ENCODE results near the gene CPNE7.

Gene CPNE7

GRCh38 chr16:89595330-89596060 is 19.9 kb downstream of the CPNE7 start:
- no peaks in the 10 kb centered on the region for H3K36me3 Mint-ChIP-seq
- peaks cover 3% of the 10 kb centered on the region for H3K27me3 Mint-ChIP-seq
- H3K4me1 Mint-ChIP-seq, result peaks cover 18% of the 10 kb centered on the region
- no peak overlapping the region for H3K4me3 Mint-ChIP-seq
- CTCF ChIA-PET, result no interaction called here
- no peak overlapping the region for H3K27ac Mint-ChIP-seq
- DNase-seq, result no peak
- H3K9me3 Mint-ChIP-seq, result no peaks in the 10 kb centered on the region

GRCh38 chr16:89596061-89596689 is 20.6 kb downstream of the CPNE7 start:
- CTCF ChIA-PET, result no interaction called here
- no peak for DNase-seq
- Mint-ChIP-seq H3K4me3 (no peak overlapping the region), H3K27ac (no peak overlapping the region), H3K4me1 (peaks cover 18% of the 10 kb centered on the region), H3K36me3 (no peaks in the 10 kb centered on the region), H3K9me3 (no peaks in the 10 kb centered on the region), H3K27me3 (peaks cover 8% of the 10 kb centered on the region)

- DNase-seq, result no peak
- Mint-ChIP-seq H3K27ac (no peak overlapping the region), H3K4me1 (peaks cover 18% of the 10 kb centered on the region), H3K4me3 (no peak overlapping the region), H3K36me3 (no peaks in the 10 kb centered on the region), H3K27me3 (peaks cover 11% of the 10 kb centered on the region), H3K9me3 (no peaks in the 10 kb centered on the region)
- CTCF ChIA-PET, result no interaction called here
Observed at GRCh38 chr16:89596957-89597649, 21.5 kb downstream of the CPNE7 start.

GRCh38 chr16:89598199-89598598 is 22.6 kb downstream of the CPNE7 start:
- peaks cover 22% of the 10 kb centered on the region for H3K27me3 Mint-ChIP-seq
- CTCF ChIA-PET, result no interaction called here
- H3K27ac Mint-ChIP-seq, result no peak overlapping the region
- H3K4me3 Mint-ChIP-seq, result no peak overlapping the region
- DNase-seq, result peak; percentile 38
- H3K4me1 Mint-ChIP-seq, result peaks cover 27% of the 10 kb centered on the region
- no peaks in the 10 kb centered on the region for H3K9me3 Mint-ChIP-seq
- no peaks in the 10 kb centered on the region for H3K36me3 Mint-ChIP-seq

- H3K27me3 Mint-ChIP-seq, result peaks cover 23% of the 10 kb centered on the region
- no peaks in the 10 kb centered on the region for H3K9me3 Mint-ChIP-seq
- peak; percentile 48 for DNase-seq
- no peak overlapping the region for H3K27ac Mint-ChIP-seq
- CTCF ChIA-PET, result interaction anchor here (0.6 to 1.4 kb wide), 5 partner anchors 9 to 125 kb away, joined by 3 to 4 read pairs (median 3); no protein-coding TSS in a partner anchor
- no peak overlapping the region for H3K4me3 Mint-ChIP-seq
- no peaks in the 10 kb centered on the region for H3K36me3 Mint-ChIP-seq
- peaks cover 16% of the 10 kb centered on the region for H3K4me1 Mint-ChIP-seq
Observed at GRCh38 chr16:89599451-89599858, 23.9 kb downstream of the CPNE7 start.

GRCh38 chr16:89599902-89600301 is 24.3 kb downstream of the CPNE7 start:
- no peaks in the 10 kb centered on the region for H3K9me3 Mint-ChIP-seq
- CTCF ChIA-PET, result interaction anchor here (0.6 to 1.4 kb wide), 8 partner anchors 9 to 124 kb away, joined by 3 to 6 read pairs (median 4); no protein-coding TSS in a partner anchor

GRCh38 chr16:89600427-89600826 is 24.9 kb downstream of the CPNE7 start:
- Mint-ChIP-seq H3K9me3 (no peaks in the 10 kb centered on the region), H3K4me1 (peaks cover 14% of the 10 kb centered on the region), H3K4me3 (no peak overlapping the region), H3K27me3 (peaks cover 23% of the 10 kb centered on the region), H3K27ac (peak overlapping the region; percentile 49), H3K36me3 (no peaks in the 10 kb centered on the region)
- CTCF ChIA-PET, result interaction anchor here (0.6 to 1.4 kb wide), 7 partner anchors 9 to 124 kb away, joined by 3 to 6 read pairs (median 4); no protein-coding TSS in a partner anchor
- no peak for DNase-seq

More at GRCh38 chr16:89599902-89600301, 24.3 kb downstream of the CPNE7 start:
- Mint-ChIP-seq H3K36me3 (no peaks in the 10 kb centered on the region), H3K27me3 (peaks cover 23% of the 10 kb centered on the region), H3K4me3 (no peak overlapping the region), H3K27ac (no peak overlapping the region), H3K4me1 (peaks cover 14% of the 10 kb centered on the region)
- DNase-seq, result no peak

- H3K36me3 Mint-ChIP-seq, result no peaks in the 10 kb centered on the region
- CTCF ChIA-PET, result interaction anchor here (1.4 to 2.1 kb wide), 2 partner anchors 10 to 14 kb away, joined by 4 to 6 read pairs; no protein-coding TSS in a partner anchor
- no peak for DNase-seq
- no peak overlapping the region for H3K27ac Mint-ChIP-seq
- H3K27me3 Mint-ChIP-seq, result peaks cover 27% of the 10 kb centered on the region
- no peak overlapping the region for H3K4me3 Mint-ChIP-seq
- H3K9me3 Mint-ChIP-seq, result no peaks in the 10 kb centered on the region
- H3K4me1 Mint-ChIP-seq, result peaks cover 12% of the 10 kb centered on the region
Observed at GRCh38 chr16:89600956-89601355, 25.4 kb downstream of the CPNE7 start.

GRCh38 chr16:89601906-89602272 is 26.3 kb downstream of the CPNE7 start:
- no peak overlapping the region for H3K4me3 Mint-ChIP-seq

GRCh38 chr16:89602273-89602951 is 26.9 kb downstream of the CPNE7 start:
- Mint-ChIP-seq H3K9me3 (no peaks in the 10 kb centered on the region), H3K4me1 (peaks cover 12% of the 10 kb centered on the region), H3K4me3 (no peak overlapping the region), H3K36me3 (no peaks in the 10 kb centered on the region), H3K27ac (no peak overlapping the region), H3K27me3 (peaks cover 29% of the 10 kb centered on the region)
- CTCF ChIA-PET, result interaction anchor here (0.6 to 2.1 kb wide), 3 partner anchors 13 to 40 kb away, joined by 3 to 6 read pairs (median 5); no protein-coding TSS in a partner anchor
- DNase-seq, result peak; percentile 59

More at GRCh38 chr16:89601906-89602272, 26.3 kb downstream of the CPNE7 start:
- Mint-ChIP-seq H3K4me1 (peaks cover 12% of the 10 kb centered on the region), H3K27me3 (peaks cover 29% of the 10 kb centered on the region), H3K9me3 (no peaks in the 10 kb centered on the region), H3K27ac (no peak overlapping the region), H3K36me3 (no peaks in the 10 kb centered on the region)
- CTCF ChIA-PET, result interaction anchor here (1.4 to 2.1 kb wide), 2 partner anchors 13 to 15 kb away, joined by 5 to 6 read pairs; no protein-coding TSS in a partner anchor
- no peak for DNase-seq

- CTCF ChIA-PET, result interaction anchor here (0.6 to 2.1 kb wide), 3 partner anchors 12 to 39 kb away, joined by 3 to 6 read pairs (median 5); no protein-coding TSS in a partner anchor
- peaks cover 12% of the 10 kb centered on the region for H3K4me1 Mint-ChIP-seq
- H3K27me3 Mint-ChIP-seq, result peaks cover 33% of the 10 kb centered on the region
- H3K36me3 Mint-ChIP-seq, result no peaks in the 10 kb centered on the region
- H3K27ac Mint-ChIP-seq, result no peak overlapping the region
- H3K4me3 Mint-ChIP-seq, result no peak overlapping the region
- DNase-seq, result no peak
- H3K9me3 Mint-ChIP-seq, result no peaks in the 10 kb centered on the region
Observed at GRCh38 chr16:89602952-89603590, 27.5 kb downstream of the CPNE7 start.

GRCh38 chr16:89604764-89605163 is 29.2 kb downstream of the CPNE7 start:
- Mint-ChIP-seq H3K4me3 (no peak overlapping the region), H3K27ac (no peak overlapping the region)
- CTCF ChIA-PET, result no interaction called here

GRCh38 chr16:89605186-89605970 is 29.8 kb downstream of the CPNE7 start:
- Mint-ChIP-seq H3K4me1 (peaks cover 12% of the 10 kb centered on the region), H3K27me3 (peaks cover 32% of the 10 kb centered on the region), H3K9me3 (no peaks in the 10 kb centered on the region), H3K4me3 (no peak overlapping the region), H3K36me3 (no peaks in the 10 kb centered on the region), H3K27ac (no peak overlapping the region)
- CTCF ChIA-PET, result no interaction called here
- no peak for DNase-seq

More at GRCh38 chr16:89604764-89605163, 29.2 kb downstream of the CPNE7 start:
- Mint-ChIP-seq H3K4me1 (peaks cover 12% of the 10 kb centered on the region), H3K9me3 (no peaks in the 10 kb centered on the region), H3K36me3 (no peaks in the 10 kb centered on the region), H3K27me3 (peaks cover 32% of the 10 kb centered on the region)
- DNase-seq, result no peak
